GM11168 (cell line): ENCODE data around the gene AKT2.

Source experiments
- in situ Hi-C: fragments of 300-500 bp; cut with MboI; formaldehyde crosslinking; loops from one replicate; pipeline ENCODE4 v1.12.0; 2022; ENCODE audit warnings: low sequenced_read_pairs; ENCODE audit not compliant: unreplicated experiment

AKT2 gene

DNA sequence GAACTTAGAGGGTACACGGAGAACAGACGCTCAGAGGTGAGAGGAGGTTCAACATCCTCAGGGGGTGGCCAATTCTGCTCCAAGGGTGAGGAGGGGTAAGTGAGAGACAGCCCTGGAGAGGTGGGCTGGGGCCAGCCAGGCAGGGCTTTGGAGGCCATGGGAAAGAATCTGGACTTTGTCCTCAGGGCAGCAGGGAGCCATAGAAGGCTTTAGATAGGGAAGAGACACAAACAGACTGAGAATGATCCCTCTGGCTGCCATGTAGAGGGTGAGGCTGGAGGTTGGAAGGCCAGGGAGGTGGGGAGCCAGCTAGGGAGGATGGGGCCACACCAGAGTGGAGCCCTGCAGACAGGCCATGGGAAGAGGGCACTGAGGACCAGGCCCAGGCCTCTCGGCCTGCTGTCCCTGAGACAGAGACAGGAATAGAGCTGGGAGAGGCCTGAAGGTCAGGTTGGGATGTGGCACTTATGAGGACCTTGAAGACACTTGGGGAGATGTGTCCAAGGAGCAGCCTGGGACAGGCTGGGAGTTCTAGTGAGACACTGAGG lies 29.5 kb downstream of the AKT2 start:
- in situ Hi-C loops: no loop called here

DNA sequence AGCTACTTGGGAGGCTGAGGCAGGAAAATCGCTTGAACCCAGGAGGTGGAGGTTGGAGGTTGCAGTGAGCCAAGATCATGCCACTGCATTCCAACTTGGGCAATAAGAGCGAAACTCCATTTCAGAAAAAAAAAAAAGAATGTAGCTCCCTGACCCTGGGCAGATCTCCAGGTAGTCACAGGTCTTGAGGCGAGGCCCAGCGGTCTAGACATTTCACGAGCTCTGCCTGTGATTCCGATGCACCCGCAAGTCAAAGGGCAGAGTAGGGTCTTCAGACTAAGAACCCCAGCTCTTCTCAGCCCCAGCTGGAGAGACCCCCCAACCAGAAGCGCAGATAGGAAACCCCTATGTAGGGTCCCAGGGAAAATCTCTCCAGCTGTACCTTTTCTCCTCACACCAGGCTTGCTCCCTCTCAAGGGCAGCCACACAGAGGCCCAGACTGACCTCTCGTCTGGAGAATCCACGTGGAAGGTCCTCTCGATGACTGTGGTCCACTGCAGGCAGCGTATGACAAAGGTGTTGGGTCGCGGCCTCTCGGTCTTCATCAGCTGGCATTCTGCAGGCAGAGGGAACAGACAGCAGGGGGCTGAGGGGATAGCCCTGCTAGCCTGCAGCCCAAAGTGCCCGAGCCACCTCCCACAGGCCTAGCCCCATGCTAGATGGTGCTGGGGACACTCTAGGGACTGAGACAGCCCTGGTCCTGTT lies 30.3 kb downstream of the AKT2 start:
- in situ Hi-C loops: no loop called here

DNA sequence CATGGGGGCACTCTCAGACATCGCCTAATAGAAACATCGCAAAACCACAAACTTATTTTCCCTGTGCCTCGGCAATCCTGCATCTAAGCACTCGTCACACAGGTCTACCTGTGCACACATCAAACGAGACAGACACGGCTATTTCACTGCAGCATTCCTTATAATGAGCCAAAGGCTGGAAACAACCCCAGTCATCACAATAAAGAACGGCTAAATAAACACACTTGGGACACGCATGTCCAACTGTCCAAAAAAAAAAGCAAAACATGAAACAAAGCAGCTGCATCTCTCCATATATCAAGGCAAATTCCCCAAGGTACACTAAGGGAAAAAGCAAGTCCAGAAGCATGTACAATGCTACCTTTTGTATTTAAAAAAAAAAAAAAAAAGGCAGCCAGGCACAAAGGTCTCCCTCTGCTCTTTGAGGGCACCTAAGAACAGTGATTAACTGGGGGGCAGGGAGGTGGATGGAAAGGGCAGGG lies 31.5 kb downstream of the AKT2 start:
- in situ Hi-C loops: no loop called here

DNA sequence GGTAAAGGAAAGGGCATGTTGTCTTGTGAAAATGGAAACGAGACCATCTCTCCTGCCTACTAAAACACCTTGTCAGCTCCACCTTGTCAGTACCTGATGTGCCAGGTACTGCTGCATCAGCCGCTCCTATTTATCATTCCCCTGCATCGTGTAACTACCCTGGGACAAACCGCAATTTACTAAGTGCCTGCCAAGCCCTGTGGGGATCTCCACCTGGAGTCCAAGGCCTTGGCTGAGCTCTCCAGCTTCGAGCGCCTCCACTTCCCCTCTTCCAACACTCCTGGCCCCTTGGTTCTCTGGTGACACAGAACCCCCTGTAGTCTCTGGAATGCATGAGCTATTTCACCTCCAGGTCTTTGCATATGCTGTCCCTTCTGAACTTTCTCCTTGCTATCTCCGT lies 32.8 kb downstream of the AKT2 start:
- in situ Hi-C loops: no loop called here

DNA sequence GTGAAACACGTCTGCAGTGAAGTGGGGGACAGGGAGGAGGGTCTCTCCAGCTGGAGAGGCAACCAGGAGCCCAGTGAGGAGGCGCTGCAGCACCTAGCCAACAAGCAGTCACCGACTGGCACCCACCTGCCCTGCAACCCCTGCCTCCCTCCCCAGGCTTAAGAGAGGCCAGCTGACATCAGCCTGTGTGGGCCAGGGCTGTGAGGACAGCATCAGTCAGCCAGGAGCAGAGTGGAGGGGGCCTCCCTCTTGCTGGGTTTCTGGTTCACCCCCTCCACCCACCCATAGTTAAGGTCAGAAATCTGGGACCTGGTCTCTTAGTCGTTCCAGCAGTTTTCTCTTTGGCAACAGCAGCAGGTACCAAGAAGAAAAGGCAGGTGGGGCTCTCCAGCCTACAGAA lies 33.2 kb downstream of the AKT2 start:
- in situ Hi-C loops: no loop called here

DNA sequence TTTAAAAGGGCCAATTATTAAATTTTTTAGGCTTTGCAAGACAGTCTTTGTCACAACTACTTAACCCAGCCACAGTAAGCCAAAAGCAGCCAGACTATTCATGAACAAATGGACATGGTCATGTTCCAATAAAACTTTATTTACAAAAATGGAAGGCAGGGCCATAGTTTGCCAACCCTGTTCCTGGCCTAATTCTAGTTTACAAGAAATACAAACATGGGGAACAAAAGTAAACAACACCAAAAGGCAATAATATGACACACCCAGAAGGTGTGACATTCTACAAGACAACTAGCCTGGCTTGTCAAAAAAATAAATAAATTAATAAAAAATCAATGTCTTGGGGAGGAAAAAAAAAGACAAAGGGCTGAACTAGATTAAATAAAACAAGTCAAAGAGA lies 33.9 kb downstream of the AKT2 start:
- in situ Hi-C loops: no loop called here

DNA sequence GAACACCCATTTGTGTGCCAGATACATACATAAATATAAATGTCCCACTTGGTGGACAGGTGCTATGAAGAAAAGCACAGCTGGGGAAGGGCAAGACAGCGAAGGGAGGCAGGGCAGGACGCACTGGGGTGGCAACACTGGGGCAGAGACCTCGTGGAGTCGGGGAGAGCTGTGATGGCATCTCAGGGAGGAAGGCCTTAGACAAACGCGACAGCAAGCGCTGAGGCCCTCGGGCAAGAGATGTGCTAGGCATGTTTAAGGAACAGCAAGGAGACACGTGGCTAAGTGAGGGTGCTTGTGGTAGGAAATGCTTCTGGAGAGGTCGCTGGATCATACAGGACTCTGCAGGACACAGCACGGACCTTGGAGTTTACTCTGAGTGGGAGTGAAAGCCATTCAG lies 35.4 kb downstream of the AKT2 start:
- in situ Hi-C loops: no loop called here

DNA sequence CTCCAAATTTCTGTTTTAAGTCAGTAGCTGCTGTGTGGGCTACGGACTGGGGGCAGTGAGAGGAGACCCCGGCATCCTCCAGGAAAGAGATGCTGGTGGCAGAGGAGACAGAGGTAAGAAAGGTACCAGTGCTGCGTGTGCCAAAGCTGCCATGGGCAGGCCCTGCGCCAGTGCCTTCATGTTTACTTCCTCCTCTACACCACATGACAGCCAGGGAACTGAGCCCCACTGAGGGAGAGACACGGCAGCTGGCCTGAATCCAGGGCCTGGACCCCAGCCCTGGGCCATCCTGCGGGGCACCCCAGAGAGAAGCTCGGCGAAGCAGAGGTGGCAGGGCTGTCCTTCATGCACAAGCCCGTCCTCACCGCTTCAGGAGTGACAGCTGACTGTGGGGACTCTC lies 35.9 kb downstream of the AKT2 start:
- in situ Hi-C loops: no loop called here

DNA sequence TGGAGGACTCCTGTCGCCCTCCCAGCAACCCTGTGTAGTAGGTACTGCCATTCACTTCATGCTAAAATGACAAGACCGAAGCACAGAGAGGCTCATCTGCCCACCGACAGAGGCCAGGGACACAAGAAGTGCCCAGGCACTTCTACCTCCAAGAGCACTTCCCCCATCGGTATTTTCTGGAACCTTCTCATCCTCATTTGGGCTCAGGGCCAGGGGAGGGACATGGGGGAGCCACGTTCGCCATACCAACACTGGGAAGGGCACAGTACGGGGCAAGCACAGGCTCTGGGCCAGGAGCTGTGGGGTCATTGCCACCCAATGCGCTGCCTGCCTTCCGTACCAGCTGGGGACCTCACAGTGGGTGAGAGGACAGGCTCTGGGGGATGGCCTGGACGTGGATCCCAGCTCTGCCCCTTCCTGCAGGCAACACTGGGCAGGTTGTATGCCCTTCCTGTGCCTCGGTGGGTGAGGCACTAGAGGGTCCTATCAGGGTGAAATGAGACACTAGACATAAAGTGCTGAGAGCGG lies 37.3 kb downstream of the AKT2 start:
- in situ Hi-C loops: no loop called here

DNA sequence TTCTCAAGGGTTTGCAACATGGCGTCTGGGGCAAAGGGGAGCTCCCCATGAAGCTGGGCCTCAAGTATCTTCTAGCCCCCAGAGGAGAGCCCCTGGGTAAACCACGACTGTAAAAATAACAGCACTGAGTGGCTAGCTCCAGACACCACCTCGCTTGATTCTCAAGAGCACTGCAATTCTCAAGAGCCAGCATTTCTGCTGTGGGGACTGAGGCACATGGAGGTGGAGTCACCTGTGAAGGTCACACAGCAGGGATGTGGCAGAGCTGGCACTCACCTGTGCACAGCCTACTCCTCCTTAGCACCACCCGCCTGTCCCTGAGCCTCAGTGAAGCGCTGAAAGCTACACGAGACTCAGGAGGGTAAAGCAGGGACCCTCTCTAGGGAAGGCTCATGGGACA lies 38.0 kb downstream of the AKT2 start:
- in situ Hi-C loops: no loop called here

DNA sequence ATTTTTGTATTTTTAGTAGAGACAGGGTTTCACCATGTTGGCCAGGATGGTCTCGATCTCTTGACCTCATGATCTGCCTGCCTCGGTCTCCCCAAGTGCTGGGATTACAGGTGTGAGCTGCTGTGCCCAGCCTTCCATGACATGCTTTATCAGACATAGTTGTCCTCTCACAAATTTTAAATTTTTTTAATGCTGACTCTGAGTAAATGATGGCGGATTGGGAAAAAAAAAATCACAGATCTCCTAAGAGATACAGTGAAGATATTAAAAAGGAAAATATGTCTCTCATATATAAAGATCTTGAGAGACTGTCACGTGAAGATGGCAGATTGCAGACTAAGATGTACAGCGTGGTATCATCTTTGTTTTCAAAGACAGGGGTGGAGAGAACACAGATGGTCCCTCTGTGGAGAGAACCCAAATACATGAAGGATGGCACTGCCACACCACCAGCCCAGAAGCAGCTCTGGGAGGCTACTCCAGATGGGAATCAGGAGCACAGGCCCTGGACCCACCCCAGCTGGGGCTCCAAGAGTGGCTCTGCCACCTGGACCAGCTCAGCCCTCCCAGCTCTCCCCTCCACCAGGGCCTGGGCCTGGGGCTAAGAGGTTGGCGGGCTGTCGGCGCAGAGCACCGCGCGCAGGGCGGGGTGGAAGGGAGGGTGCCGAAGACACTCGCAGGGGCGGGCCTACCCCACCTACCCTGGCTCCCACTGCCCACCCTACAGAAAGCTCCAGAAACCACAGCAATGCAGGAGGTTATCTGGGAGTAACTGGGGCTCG lies 38.7 kb downstream of the AKT2 start:
- in situ Hi-C loops: no loop called here

DNA sequence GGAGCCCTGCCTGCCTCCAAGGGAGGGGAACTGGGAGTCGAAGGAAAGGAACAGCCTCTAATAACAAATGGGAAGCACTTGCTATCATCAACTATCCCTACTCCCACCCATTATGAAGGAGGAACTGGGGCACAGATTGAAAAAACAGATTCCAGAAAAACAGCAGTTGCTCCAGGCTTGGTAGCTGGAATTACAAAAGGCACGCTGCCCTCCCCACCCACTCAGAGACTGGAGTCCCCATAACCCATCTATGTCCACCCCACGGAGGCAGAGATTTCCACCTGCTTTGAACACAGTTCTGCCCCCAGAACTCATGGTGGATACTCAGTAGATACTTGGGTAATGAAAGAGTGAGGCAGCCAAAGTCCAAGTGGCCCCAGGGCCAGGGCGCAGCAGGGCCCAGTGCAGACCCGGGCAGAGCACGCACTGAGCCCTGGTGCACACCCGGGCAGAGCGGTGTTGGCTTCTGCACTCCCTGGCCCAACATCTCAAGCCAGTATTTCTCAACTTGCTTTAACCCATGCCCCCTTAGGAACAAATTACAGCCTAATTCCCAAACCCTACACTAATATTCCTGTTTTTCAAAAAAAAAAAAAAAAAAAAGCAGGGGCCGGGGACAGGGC lies 39.5 kb downstream of the AKT2 start:
- in situ Hi-C loops: no loop called here

DNA sequence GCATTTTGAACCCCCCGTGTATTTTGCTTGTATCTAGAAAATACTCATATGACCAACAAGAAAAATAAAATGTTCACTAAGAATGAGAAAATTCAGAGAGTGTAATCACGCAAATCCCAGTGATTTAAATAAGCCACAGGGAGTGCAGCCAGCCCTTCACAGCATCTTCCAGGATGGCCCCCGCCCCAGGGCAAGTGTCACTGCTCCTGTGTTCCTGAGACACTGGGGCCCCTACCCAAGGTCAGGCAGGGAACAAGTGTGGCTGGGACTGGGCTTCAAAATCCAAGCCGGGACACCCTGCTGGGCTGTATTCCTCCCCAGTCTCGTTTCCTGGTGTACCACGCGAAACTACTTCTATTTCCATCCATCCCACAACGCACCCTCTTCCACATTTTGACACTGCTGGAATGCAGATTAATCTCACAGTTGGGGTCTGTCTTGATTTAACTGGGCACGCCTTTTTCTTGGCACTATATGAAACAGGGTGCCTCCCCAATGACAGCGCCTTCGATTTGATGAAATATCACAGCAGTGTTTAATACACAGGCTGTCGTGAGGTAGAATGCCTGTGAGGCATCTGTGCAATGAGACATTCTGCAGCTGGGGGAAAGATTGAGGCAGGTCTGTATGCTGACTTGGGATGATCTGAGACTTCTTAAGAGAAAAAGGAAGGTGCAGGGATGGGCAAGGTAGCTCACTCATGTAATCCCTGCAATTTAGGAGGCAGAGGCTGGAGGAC lies 40.4 kb downstream of the AKT2 start:
- in situ Hi-C loops: no loop called here

DNA sequence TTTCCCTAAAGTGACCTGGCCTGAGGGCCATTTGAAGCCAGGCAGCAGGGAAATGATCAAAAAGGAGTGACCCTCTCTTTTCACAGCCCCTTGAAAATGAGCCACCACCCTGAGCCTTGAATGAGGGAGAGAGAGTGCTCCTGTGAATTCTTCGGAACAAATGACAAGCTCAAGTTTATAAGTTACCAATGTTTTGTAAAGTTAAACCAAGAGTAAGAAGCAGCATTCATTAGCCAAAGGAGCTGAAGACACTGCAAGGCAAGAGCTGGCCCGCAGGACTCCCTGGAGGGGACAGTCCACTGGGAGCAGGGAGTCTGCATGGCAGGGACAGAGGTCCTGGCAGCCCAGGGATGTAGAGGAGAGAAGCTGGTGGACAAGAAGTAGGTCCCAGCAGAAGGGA lies 42.0 kb downstream of the AKT2 start:
- in situ Hi-C loops: no loop called here

DNA sequence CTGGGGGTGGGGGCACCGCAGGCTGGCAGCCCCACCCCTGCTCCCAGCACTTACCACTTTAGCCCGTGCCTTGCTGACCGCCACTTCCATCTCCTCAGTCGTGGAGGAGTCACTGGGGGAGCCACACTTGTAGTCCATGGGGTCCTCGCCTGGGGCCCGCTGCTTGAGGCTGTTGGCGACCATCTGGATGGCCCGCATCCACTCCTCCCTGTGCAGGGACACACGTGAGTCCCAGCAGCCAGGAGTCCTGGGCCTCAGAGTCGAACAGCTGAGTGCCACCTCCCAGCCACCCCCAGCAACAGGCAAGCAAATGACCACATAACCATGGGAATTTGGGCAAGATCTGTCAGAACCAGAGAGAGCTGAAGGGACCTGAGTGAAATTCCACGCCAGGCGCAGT lies 42.7 kb downstream of the AKT2 start:
- in situ Hi-C loops: no loop called here

DNA sequence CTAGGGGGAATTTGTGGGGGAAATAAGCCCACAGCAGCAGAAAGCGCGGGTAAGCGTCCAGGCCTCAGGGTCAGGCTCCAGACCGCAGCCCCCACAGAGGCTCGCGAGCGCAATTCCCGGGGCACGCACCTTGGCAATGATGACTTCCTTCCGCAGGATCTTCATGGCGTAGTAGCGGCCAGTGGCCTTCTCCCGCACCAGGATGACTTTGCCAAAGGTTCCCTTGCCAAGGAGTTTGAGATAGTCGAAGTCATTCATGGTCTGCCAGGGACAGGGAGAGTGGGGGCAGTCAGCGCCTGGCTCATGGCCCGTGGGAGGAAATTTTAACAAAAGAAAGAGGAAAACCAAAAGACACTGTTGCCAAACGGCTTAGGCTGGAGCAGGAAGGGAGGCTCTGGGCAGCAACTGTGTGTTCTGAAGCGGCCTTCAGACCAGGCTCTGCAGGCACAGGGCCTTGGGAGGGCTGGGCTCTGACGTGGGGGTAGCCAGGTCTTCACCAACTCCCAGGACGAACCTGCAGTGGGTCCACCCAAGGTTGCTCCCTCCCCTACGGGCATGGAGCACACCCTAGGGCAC lies 43.2 kb downstream of the AKT2 start:
- in situ Hi-C loops: no loop called here

DNA sequence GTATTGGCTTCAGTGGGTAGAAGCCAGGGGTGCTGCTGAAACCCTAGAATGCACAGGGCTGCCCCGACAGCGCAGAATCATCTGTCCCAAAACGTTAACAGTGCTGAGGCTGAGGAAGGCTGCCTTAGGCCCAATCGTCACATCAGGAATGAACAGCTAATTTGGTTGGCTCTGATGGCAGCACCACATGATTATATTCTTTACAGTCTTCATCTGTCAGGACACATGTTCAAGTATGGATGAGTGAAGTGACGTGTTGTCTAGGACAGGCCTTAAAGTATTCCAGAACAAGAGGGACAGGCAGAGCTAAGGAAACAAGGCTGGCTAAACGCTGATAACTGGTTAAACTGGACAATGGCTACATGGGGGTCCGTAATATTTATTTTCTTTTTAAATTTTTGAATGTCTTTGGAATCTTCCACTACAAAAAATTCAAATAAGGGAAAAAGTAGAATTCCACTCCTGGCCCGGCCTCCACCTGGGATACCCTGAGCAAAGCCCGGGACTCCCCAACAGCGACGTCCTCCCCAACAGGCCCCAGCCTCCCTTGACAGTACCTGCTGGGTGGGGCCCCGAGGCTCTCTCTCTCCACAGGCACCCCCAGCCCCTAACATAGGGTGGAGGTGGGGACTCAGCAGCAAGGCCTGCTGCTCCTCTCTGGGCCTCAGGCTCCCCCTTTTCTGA lies 43.9 kb downstream of the AKT2 start:
- in situ Hi-C loops: no loop called here

DNA sequence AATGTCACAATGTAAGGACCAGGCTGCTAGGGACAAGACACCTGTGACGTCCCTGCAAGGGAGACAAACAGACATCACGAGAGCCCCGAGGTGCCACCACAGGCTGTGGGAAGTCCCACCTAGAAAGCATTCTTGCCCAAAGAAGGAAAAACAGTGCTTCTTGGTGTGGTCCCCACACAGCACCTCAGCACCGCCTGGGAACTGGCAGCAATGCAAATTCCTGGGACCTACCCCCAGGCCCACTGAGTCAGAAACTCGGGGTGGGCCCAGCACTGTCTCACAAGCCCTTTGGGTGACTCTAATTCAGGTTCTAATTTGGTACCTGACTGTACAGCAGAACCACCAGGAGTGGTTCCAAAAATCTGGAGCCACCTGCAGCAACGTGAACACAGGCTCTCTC lies 44.8 kb downstream of the AKT2 start:
- in situ Hi-C loops: no loop called here
